Muscle layer of duodenum (tissue), 2 donors: ENCODE measurements around the gene RALGPS2.

Source experiments
- H3K27ac ChIP-seq: one replicate; pipeline ENCODE4 v1.7.0; 2013; ENCODE audit warnings: mild to moderate bottlenecking, low read length
- H3K27me3 ChIP-seq: one replicate; pipeline ENCODE4 v1.7.0; 2013; ENCODE audit warnings: low read depth, mild to moderate bottlenecking, control low read depth, low read length
- H3K36me3 ChIP-seq, 2 donors: one replicate each; pipeline ENCODE4 v1.7.0; 2013; ENCODE audit warnings: low read length in 2 of 2, control low read depth in 1 of 2, mild to moderate bottlenecking in 1 of 2; ENCODE audit not compliant: insufficient read depth in 2 of 2, control insufficient read depth in 1 of 2
- H3K4me1 ChIP-seq, 2 donors: one replicate each; pipeline ENCODE4 v1.7.0; 2013; ENCODE audit warnings: low read length in 2 of 2, mild to moderate bottlenecking in 2 of 2, control low read depth in 1 of 2, moderate library complexity in 1 of 2; ENCODE audit not compliant: insufficient read depth in 2 of 2, control insufficient read depth in 1 of 2
- H3K4me3 ChIP-seq, 2 donors: one replicate each; pipeline ENCODE4 v1.7.0; 2013; ENCODE audit warnings: low read length in 2 of 2, low read depth in 1 of 2, mild to moderate bottlenecking in 1 of 2
- H3K9me3 ChIP-seq, 2 donors: one replicate each; pipeline ENCODE4 v1.7.0; 2013; ENCODE audit warnings: low read length in 2 of 2, control low read depth in 1 of 2, mild to moderate bottlenecking in 1 of 2; ENCODE audit not compliant: control insufficient read depth in 1 of 2
- donor health status: healthy.

RALGPS2 gene

GRCh38 chr1:178969226-178969987 is 244.4 kb downstream of the RALGPS2 start:
- no peak overlapping the region for H3K27ac ChIP-seq
- no peak overlapping the region for H3K4me3 ChIP-seq
- peaks cover 5 to 8% of the 10 kb centered on the region in 2 donors for H3K9me3 ChIP-seq
- H3K36me3 ChIP-seq = no peaks in the 10 kb centered on the region
- peaks cover 0 to 7% of the 10 kb centered on the region in 2 donors for H3K4me1 ChIP-seq
- H3K27me3 ChIP-seq = no peaks in the 10 kb centered on the region

- H3K4me1 ChIP-seq = peaks cover 0 to 7% of the 10 kb centered on the region in 2 donors
- no peaks in the 10 kb centered on the region for H3K36me3 ChIP-seq
- H3K27me3 ChIP-seq = no peaks in the 10 kb centered on the region
- H3K4me3 ChIP-seq = no peak overlapping the region
- peaks cover 0 to 2% of the 10 kb centered on the region in 2 donors for H3K9me3 ChIP-seq
- no peak overlapping the region for H3K27ac ChIP-seq
These were observed 245.1 kb downstream of the RALGPS2 start for GRCh38 chr1:178970184-178970583.
